DND-41 (cell line): ENCODE results near the gene FLT4.

Experiments
- ATAC-seq: fragments of 200-7000 bp; cut with Tn5 transposase; 3 replicates; pipeline ENCODE4 v1.9.1; 2021; ENCODE audit warnings: low read depth; ENCODE audit not compliant: insufficient read depth
- DNase-seq: peaks from one replicate; pipeline ENCODE4 v3.0.0-alpha.2; 2020
- H2AFZ ChIP-seq: 2 replicates; pipeline ENCODE4 v1.6.0; 2012; ENCODE audit warnings: low read depth, low read length
- H3K27ac ChIP-seq: 2 replicates; pipeline ENCODE4 v1.5.1; 2012; ENCODE audit warnings: low read length, inconsistent platforms
- H3K27me3 ChIP-seq: fragments of 200-600 bp; sonication (generic); 2 replicates; pipeline ENCODE4 v1.6.0; 2012; ENCODE audit warnings: low read length, mild to moderate bottlenecking, inconsistent platforms; ENCODE audit not compliant: insufficient read depth, poor library complexity
- H3K36me3 ChIP-seq: 2 replicates; pipeline ENCODE4 v1.5.1; 2012; ENCODE audit warnings: low read length, inconsistent platforms; ENCODE audit not compliant: insufficient read depth
- H3K4me1 ChIP-seq: 2 replicates; pipeline ENCODE4 v1.5.1; 2012; ENCODE audit warnings: mild to moderate bottlenecking, low read length; ENCODE audit not compliant: insufficient read depth
- H3K4me2 ChIP-seq: 2 replicates; pipeline ENCODE4 v1.6.0; 2012; ENCODE audit warnings: mild to moderate bottlenecking, moderate library complexity, low read length, inconsistent platforms; ENCODE audit not compliant: insufficient read depth
- H3K4me3 ChIP-seq, 2 experiments: fragments of 200-600 bp in 1 of 2; shearing (Covaris generic) in 1 of 2; 2 replicates each; pipeline ENCODE4 v1.5.1; 2012 to 2016; ENCODE audit warnings: inconsistent platforms in 2 of 2, low read length in 2 of 2, mild to moderate bottlenecking in 2 of 2, low read depth in 1 of 2, moderate library complexity in 1 of 2
- H3K79me2 ChIP-seq: 2 replicates; pipeline ENCODE4 v1.6.0; 2012; ENCODE audit warnings: low read length, inconsistent platforms; ENCODE audit not compliant: insufficient read depth
- H3K9ac ChIP-seq: 2 replicates; pipeline ENCODE4 v1.6.0; 2012; ENCODE audit warnings: low read depth, mild to moderate bottlenecking, inconsistent platforms, low read length, moderate library complexity
- H3K9me3 ChIP-seq: 2 replicates; pipeline ENCODE4 v1.5.1; 2012; ENCODE audit warnings: low read length, moderate library complexity, mild to moderate bottlenecking, inconsistent platforms; ENCODE audit not compliant: insufficient read depth, severe bottlenecking
- H4K20me1 ChIP-seq: 2 replicates; pipeline ENCODE4 v1.6.0; 2012; ENCODE audit warnings: low read length; ENCODE audit not compliant: insufficient read depth
- CTCF ChIP-seq: IDR thresholded peaks from 2 replicates; pipeline ENCODE4 v1.5.1; 2012; ENCODE audit warnings: borderline replicate concordance, low read length, moderate library complexity, mild to moderate bottlenecking; ENCODE audit not compliant: poor library complexity, severe bottlenecking; ENCODE audit errors: extremely low read depth
- EZH2 ChIP-seq: IDR thresholded peaks from 3 replicates; pipeline ENCODE4 v1.6.1; 2012; ENCODE audit warnings: borderline replicate concordance, low read depth, mild to moderate bottlenecking, moderate library complexity, low read length, inconsistent platforms; ENCODE audit not compliant: severe bottlenecking

Gene FLT4

DNA sequence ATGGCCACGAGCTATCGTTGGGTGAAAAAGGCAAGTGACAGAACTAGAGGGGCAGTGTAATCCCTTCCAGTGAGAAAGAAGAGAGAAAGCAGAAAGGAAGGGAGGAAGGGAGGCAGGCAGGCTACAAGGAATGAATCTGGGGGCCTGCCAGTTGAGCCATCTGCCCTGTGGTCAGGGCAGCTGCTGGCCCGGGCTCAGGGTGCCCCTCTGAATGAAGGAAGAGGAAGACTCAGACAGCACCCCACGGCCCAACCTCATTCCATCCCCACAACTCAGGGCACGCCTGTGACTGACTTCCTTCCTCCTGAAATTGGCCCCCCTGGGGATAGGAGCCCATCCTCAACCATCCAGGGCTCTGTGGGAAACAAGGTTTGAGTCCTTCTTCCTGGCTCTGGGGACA lies 20.3 kb upstream of the FLT4 start:
- DNase-seq (no peak), ATAC-seq (0 out of 3 replicates have a peak, but pooled peaks have one; percentile 32)
- Histone ChIP-seq H3K36me3 (no peaks in the 10 kb centered on the region), H3K4me2 (no peak overlapping the region), H3K4me3 (no peak overlapping the region), H3K9me3 (no peaks in the 10 kb centered on the region), H3K79me2 (no peaks in the 10 kb centered on the region), H2AFZ (no peak overlapping the region), H4K20me1 (no peaks in the 10 kb centered on the region), H3K9ac (no peak overlapping the region), H3K4me1 (no peaks in the 10 kb centered on the region), H3K27me3 (no peaks in the 10 kb centered on the region), H3K27ac (no peak overlapping the region)
- no peak for TF ChIP-seq EZH2
- no peak for TF ChIP-seq CTCF

- TF ChIP-seq EZH2 (no peak), CTCF (no peak)
- Histone ChIP-seq H3K9ac (no peak overlapping the region), H2AFZ (no peak overlapping the region), H3K36me3 (no peaks in the 10 kb centered on the region), H3K4me1 (no peaks in the 10 kb centered on the region), H3K27ac (no peak overlapping the region), H4K20me1 (no peaks in the 10 kb centered on the region), H3K4me3 (no peak overlapping the region), H3K79me2 (no peaks in the 10 kb centered on the region), H3K4me2 (no peak overlapping the region), H3K9me3 (no peaks in the 10 kb centered on the region), H3K27me3 (no peaks in the 10 kb centered on the region)
- ATAC-seq = no peak
- DNase-seq = no peak
Observed at GRCh38 chr5:180668835-180669596, 19.6 kb upstream of the FLT4 start.

GRCh38 chr5:180666812-180667211 lies 17.4 kb upstream of the FLT4 start:
- H3K27ac ChIP-seq = no peak overlapping the region
- no peaks in the 10 kb centered on the region for H4K20me1 ChIP-seq
- H3K4me1 ChIP-seq = no peaks in the 10 kb centered on the region
- no peak for ATAC-seq
- no peak for TF ChIP-seq CTCF
- no peak for TF ChIP-seq EZH2
- H3K9ac ChIP-seq = no peak overlapping the region
- no peaks in the 10 kb centered on the region for H3K27me3 ChIP-seq
- H2AFZ ChIP-seq = no peak overlapping the region
- no peaks in the 10 kb centered on the region for H3K79me2 ChIP-seq
- no peak overlapping the region for H3K4me2 ChIP-seq
- H3K36me3 ChIP-seq = no peaks in the 10 kb centered on the region
- H3K4me3 ChIP-seq = no peak overlapping the region
- no peaks in the 10 kb centered on the region for H3K9me3 ChIP-seq
- DNase-seq = no peak
